ENCODE data around the gene TMEM238L. TPM values are rescaled to one million over a fixed set of nuclear protein-coding genes. Genes with fewer than 3 reads are reported as not detected.

TMEM238L gene
- total RNA-seq, 1 donor from 2014 or later, result not detected

GRCh38 chr17:10798332-10798749 lies 5.6 kb downstream of the TMEM238L start:
- no peak for TF ChIP-seq CTCF (IDR thresholded peaks at IDR 0.05)
- no peaks in the 10 kb centered on the region for H3K4me1 ChIP-seq
- H3K9me3 ChIP-seq, result no peaks in the 10 kb centered on the region
- DNase-seq (ENCODE audit: low spot score in 2 of 2), result no peak
- intact Hi-C loops (cut with DNase I), result no loop called here
- H3K27me3 ChIP-seq, result no peaks in the 10 kb centered on the region
- H3K36me3 ChIP-seq, result no peaks in the 10 kb centered on the region
- H3K27ac ChIP-seq, result no peak overlapping the region
- no peak overlapping the region for H3K4me3 ChIP-seq

GRCh38 chr17:10797476-10798328 lies 6.2 kb downstream of the TMEM238L start:
- H3K4me1 ChIP-seq, result no peaks in the 10 kb centered on the region
- no peak overlapping the region for H3K27ac ChIP-seq
- intact Hi-C loops (cut with DNase I), result no loop called here
- no peak overlapping the region for H3K4me3 ChIP-seq
- DNase-seq (ENCODE audit: low spot score in 2 of 2), result no peak
- H3K9me3 ChIP-seq, result no peaks in the 10 kb centered on the region
- H3K27me3 ChIP-seq, result no peaks in the 10 kb centered on the region
- no peaks in the 10 kb centered on the region for H3K36me3 ChIP-seq
- TF ChIP-seq CTCF (IDR thresholded peaks at IDR 0.05), result no peak

- no peak for DNase-seq (ENCODE audit: low spot score in 2 of 2)
- Histone ChIP-seq H3K4me1 (no peaks in the 10 kb centered on the region), H3K27ac (no peak overlapping the region), H3K4me3 (no peak overlapping the region), H3K36me3 (no peaks in the 10 kb centered on the region), H3K9me3 (no peaks in the 10 kb centered on the region), H3K27me3 (no peaks in the 10 kb centered on the region)
- no peak for TF ChIP-seq CTCF (IDR thresholded peaks at IDR 0.05)
- intact Hi-C loops (cut with DNase I), result no loop called here
Measured at GRCh38 chr17:10793816-10794215, 10.1 kb downstream of the TMEM238L start.

GRCh38 chr17:10793256-10793655 lies 10.6 kb downstream of the TMEM238L start:
- H3K9me3 ChIP-seq, result no peaks in the 10 kb centered on the region
- no peaks in the 10 kb centered on the region for H3K27me3 ChIP-seq
- TF ChIP-seq CTCF (IDR thresholded peaks at IDR 0.05), result no peak
- intact Hi-C loops (cut with DNase I), result no loop called here
- DNase-seq (ENCODE audit: low spot score in 2 of 2), result no peak
- no peak overlapping the region for H3K4me3 ChIP-seq
- no peak overlapping the region for H3K27ac ChIP-seq
- H3K4me1 ChIP-seq, result no peaks in the 10 kb centered on the region
- no peaks in the 10 kb centered on the region for H3K36me3 ChIP-seq

GRCh38 chr17:10792151-10792550 lies 11.7 kb downstream of the TMEM238L start:
- Histone ChIP-seq H3K4me3 (no peak overlapping the region), H3K9me3 (no peaks in the 10 kb centered on the region), H3K36me3 (no peaks in the 10 kb centered on the region), H3K27me3 (no peaks in the 10 kb centered on the region), H3K4me1 (no peaks in the 10 kb centered on the region), H3K27ac (no peak overlapping the region)
- TF ChIP-seq CTCF (IDR thresholded peaks at IDR 0.05), result no peak
- intact Hi-C loops (cut with DNase I), result no loop called here
- DNase-seq (ENCODE audit: low spot score in 2 of 2), result no peak

Data from ascending aorta (tissue), 2 donors.